GM19397 (cell line): ENCODE results near the gene SLC4A3.
A peak's percentile ranks its signal among the peaks of the same experiment; 100 is the strongest.
"Not testable (repeated sequence)": the region's sequence is repeated elsewhere in the genome, so short reads cannot be mapped to it uniquely, and the experiment has no call there.

ENCODE experiments used
- ATAC-seq: cut with Tn5 transposase; IDR thresholded peaks from one replicate; pipeline ENCODE4 v1.9.1; 2021; ENCODE audit warnings: mild to moderate bottlenecking, moderate library complexity; ENCODE audit not compliant: unreplicated experiment

Gene SLC4A3

GRCh38 chr2:219645631-219646527 lies 18.4 kb downstream of the SLC4A3 start:
- no peak for ATAC-seq

- ATAC-seq = no peak
These were observed 20.7 kb downstream of the SLC4A3 start for GRCh38 chr2:219648176-219648575.

- ATAC-seq = no peak
These were observed 21.5 kb downstream of the SLC4A3 start for GRCh38 chr2:219648963-219649362.

DNA sequence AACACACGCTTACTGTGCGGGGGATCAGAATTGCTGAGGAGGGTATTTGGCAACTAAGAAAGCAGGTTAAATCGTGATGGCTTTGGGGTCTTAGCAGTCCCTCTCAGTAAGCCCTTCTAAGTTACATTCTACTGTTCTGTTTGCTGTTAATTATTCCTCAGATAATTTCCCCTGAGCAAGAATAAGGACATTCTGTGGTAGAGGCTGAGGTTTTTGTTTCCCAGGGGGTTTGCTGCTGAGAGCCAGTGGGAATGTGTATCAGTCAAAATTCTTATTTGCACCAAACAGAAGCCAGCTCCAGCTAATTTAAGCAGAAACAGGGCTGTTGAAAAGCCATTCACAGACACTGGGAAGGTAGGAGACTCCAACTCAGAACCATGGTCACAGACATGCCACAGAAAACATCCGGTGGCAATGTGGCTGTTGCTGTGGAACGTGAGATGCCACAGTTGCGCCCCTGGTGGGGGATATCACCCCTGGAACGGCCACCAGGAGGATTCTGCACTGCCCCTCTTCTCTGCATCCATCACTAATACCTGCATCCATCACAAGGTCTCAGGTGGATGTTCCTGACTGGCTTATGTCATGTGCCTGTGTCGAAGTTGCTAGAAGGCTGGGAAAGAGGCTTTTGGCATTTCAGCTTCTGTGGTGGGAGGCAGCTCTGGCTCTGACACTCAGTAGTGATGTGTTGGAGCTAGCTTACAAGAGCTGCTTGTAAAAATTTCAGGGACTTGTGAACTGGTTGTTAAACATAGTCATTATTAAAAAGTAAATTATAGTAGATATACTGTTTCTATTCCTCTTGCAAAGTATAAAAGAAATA lies 23.2 kb downstream of the SLC4A3 start:
- ATAC-seq = no peak

DNA sequence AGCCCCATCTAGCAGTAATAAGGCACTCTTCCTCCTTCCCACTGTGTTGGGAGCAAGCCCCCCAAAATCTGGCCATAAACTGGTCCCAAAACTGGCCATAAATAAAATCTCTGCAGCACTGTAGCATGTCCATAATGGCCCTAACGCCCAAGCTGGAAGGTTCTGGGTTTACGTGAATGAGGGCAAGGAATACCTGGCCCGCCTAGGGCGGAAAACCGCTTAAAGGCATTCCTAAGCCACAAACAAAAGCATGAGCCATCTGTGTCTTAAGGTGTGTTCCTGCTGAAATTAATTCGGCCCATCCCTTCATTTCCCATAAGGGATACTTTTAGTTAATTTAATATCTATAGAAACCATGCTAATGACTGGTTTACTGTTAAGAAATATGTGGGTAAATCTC lies 24.2 kb downstream of the SLC4A3 start:
- ATAC-seq = not testable (repeated sequence)

DNA sequence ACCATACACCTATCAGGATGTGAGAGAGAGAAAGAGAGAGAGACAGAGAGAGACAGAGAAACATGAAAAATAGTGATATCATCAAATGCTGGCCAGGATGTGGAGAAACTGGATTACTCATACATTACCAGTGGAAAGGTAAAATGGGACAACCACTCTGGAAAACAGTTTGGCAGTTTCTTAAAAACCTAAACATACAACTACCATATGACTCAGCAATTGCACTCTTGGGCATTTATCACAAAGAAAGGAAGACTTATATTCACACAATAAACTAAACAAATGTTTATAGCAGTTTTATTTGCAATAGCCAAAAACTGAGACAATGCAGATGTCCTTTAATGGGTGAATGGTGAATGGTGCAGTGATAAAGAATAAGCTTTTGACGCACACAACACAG lies 29.1 kb downstream of the SLC4A3 start:
- ATAC-seq = no peak

DNA sequence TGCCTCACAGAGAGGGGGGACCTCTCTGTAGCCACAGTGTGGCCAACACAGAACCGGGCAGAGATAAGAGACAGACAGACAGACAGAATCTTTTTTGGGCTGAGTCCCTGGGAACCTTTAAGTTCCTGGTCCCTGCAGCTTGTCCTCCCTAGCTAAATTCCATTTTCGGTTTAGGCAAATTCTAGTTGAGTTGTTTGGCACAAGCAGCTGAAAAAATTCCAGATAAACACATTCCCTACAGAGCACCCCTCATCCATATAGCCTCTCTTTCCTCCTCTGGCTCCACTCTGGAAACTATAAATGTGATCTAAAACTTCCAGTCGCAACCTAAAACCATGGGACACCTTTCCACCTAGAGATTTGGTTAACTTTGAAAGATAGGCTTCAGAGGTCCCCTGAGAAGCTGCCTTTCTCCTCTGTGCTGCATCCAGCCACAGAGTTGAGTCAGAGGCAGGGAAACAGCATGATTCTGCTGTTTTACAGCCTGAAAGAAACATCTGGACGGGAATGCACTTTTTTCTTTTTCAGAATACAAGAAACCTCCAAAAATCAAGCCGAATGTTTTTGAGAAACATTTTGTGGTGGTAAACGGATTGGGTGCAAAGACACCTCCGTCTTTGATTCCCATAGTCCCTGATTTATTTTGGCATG lies 30.9 kb downstream of the SLC4A3 start:
- ATAC-seq = no peak

- no peak for ATAC-seq
These were observed 31.4 kb downstream of the SLC4A3 start for GRCh38 chr2:219658874-219659273.

DNA sequence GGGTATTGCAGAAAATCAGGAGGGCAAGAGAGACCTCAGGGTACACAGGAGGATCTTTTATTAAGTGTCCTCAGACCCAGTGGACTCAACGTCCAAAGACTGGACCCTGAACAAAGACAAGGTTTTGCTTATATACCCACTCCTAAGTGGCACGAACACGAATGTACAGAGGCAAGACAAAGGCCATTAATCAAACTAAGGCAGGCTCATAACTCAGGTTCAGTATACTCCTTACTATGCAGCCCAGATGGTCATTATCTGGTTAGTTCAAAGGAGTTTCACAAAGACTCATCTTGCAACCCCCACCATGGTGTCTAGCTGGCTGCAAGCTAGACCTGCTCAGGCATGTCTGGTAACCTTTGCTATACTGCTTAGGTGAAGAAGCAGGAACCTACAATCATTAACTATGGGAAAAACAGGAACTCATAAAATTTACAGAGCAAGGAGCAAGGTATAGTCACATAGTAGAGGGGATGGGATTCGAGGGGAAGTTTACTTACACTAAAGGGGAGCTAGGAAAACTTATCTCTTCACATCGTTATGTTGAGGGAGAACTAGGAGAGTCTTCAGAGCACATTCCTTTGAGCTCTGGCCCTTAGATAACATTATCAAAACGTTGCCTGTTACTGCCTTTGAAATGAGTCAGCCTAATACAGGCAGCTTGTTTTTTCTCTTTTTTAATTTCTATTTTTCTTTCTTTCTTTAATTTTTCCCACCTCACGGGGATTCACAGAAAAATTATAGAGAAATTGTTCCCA lies 33.9 kb downstream of the SLC4A3 start:
- peak; percentile 92 for ATAC-seq

GRCh38 chr2:219661955-219662395 lies 34.5 kb downstream of the SLC4A3 start:
- no peak for ATAC-seq

DNA sequence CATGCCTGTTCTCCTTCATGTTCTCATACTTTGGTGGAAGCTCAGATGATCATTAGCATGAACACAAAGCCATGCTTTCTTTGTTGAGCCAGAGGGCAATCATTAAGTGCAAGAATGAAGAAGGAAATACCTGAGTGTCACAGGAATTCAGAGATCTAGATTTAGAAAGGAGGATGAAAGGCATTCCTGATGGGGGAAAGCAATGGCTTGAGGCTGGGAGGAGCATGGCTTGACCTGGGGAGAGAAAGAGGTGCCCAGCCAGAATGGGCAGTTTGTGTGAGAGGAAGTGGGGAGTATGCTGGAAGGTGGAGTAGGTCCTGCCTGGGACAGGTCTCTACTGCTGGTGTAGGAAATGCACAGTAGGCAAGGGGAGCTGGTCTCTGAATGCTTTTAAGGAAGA lies 35.1 kb downstream of the SLC4A3 start:
- ATAC-seq = no peak

- ATAC-seq = no peak
These were observed 35.8 kb downstream of the SLC4A3 start for GRCh38 chr2:219663116-219663762.

DNA sequence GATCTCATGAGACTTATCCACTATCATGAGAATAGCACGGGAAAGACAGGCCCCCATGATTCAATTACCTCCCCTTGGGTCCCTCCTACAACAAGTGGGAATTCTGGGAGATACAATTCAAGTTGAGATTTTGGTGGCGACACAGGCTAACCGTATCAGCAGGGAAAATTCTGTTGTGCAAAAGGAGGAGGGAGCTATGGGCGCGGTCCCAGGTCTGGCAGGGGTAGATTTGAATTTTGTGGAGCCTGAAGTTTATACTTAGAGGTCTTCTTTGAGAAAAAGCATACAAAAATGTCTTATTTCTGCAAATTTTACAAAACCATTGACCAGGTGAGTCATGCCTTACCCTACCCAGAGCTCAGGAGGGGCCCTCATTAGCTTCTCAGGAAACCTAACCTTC lies 36.6 kb downstream of the SLC4A3 start:
- no peak for ATAC-seq

- no peak for ATAC-seq
These were observed 37.5 kb downstream of the SLC4A3 start for GRCh38 chr2:219664944-219665343.

GRCh38 chr2:219665926-219666325 lies 38.5 kb downstream of the SLC4A3 start:
- no peak for ATAC-seq

- no peak for ATAC-seq
These were observed 40.9 kb downstream of the SLC4A3 start for GRCh38 chr2:219668316-219668715.

GRCh38 chr2:219670386-219670785 lies 43.0 kb downstream of the SLC4A3 start:
- ATAC-seq = no peak

DNA sequence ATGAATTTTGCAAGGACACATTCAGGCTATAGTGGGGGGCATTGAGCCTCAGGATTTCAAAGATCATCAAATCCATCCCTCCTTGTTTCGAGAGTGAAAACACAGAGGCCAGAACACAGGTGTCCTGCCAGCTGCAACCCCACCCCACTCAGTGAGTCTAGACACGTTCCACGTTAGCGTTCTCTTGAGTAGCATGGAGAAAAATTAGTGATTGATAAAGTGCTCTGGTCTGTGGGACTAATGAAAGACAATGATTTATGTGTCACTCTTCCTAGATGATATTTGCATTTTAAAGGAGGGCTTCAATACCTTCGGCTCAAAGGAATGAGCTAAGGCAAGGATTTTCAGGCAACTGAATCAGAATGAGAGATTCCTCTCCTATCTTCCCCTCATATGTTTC lies 43.8 kb downstream of the SLC4A3 start:
- ATAC-seq = no peak

DNA sequence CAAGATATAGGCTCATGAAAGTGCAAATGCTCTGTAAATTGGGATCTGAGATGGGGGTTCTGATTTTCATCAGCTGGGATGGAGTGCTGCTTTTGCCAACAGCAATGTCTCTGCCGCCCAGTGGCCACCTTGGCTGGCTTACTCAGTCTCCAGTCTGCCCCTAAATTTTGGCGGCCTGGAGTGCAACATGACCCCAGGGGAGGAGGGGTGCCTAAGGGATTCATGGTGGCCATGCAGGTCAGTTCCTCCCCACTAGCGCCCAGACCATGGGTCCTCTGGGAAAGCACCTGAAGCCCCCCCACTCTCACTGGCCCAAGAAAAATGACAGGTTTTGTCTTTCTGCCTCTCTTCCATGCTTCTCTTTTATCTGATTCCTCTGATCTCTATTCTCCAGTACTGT lies 45.0 kb downstream of the SLC4A3 start:
- ATAC-seq = no peak

DNA sequence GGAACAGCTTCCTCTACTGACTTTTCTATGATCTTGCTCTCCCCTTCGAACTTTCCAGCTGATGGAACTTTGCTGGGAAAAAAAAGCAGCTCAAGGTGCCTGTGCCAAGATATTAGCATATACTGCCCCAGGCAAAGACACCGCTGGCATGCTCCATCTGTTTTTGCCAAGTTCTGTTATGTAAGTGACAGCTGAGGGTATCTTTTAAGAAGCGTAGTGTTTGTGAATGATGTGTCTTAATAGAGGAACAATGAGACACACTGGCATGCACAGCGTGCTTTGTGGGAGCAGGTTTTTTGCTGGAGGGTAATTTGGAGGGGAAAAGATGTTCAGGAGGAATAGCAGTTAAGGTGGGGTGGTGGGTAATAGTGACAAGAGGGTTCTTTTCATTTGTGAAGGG lies 47.8 kb downstream of the SLC4A3 start:
- ATAC-seq = no peak
